DMS 273 (cell line): ENCODE measurements around the gene PLEKHA6.
"Not testable (repeated sequence)": the region's sequence is repeated elsewhere in the genome, so short reads cannot be mapped to it uniquely, and the experiment has no call there.

Experiments
- DNase-seq: peaks from one replicate; lab custom pipeline; 2025; ENCODE audit not compliant: unreplicated experiment; lab: John Stamatoyannopoulos, UW

PLEKHA6 gene

GRCh38 chr1:204316164-204316563 lies 43.6 kb downstream of the PLEKHA6 start:
- DNase-seq = no peak

- DNase-seq = no peak
These were observed 44.7 kb downstream of the PLEKHA6 start for GRCh38 chr1:204314893-204315658.

GRCh38 chr1:204314171-204314892 lies 45.4 kb downstream of the PLEKHA6 start:
- no peak for DNase-seq

GRCh38 chr1:204313675-204314074 lies 46.1 kb downstream of the PLEKHA6 start:
- no peak for DNase-seq

GRCh38 chr1:204310970-204311369 lies 48.8 kb downstream of the PLEKHA6 start:
- DNase-seq = not testable (repeated sequence)

GRCh38 chr1:204308023-204308628 lies 51.6 kb downstream of the PLEKHA6 start:
- no peak for DNase-seq

GRCh38 chr1:204307334-204307883 lies 52.3 kb downstream of the PLEKHA6 start:
- peak; percentile 63 for DNase-seq

- DNase-seq = no peak
These were observed 53.7 kb downstream of the PLEKHA6 start for GRCh38 chr1:204306076-204306475.

- DNase-seq = no peak
These were observed 55.7 kb downstream of the PLEKHA6 start for GRCh38 chr1:204304067-204304466.

GRCh38 chr1:204302769-204303168 lies 57.0 kb downstream of the PLEKHA6 start:
- no peak for DNase-seq

GRCh38 chr1:204301171-204301957 lies 58.4 kb downstream of the PLEKHA6 start:
- no peak for DNase-seq

- no peak for DNase-seq
These were observed 59.8 kb downstream of the PLEKHA6 start for GRCh38 chr1:204299814-204300365.

- no peak for DNase-seq
These were observed 63.2 kb downstream of the PLEKHA6 start for GRCh38 chr1:204296431-204296988.

- DNase-seq = no peak
These were observed 64.1 kb downstream of the PLEKHA6 start for GRCh38 chr1:204295671-204296070.

GRCh38 chr1:204294357-204294756 lies 65.4 kb downstream of the PLEKHA6 start:
- DNase-seq = no peak

- DNase-seq = peak; percentile 25
These were observed 66.0 kb downstream of the PLEKHA6 start for GRCh38 chr1:204293605-204294337.

GRCh38 chr1:204292740-204293139 lies 67.0 kb downstream of the PLEKHA6 start:
- no peak for DNase-seq

- no peak for DNase-seq
These were observed 70.4 kb downstream of the PLEKHA6 start for GRCh38 chr1:204289280-204289679.

GRCh38 chr1:204288021-204288588 lies 71.6 kb downstream of the PLEKHA6 start:
- peak; percentile 55 for DNase-seq
